HEK293 (cell line): ENCODE measurements around the gene TIMM44.

ENCODE experiments used
- CTCF ChIP-seq: fragments of 450-650 bp; formaldehyde crosslinking; IDR thresholded peaks from 2 replicates; pipeline ENCODE4 v1.5.1; 2016; ENCODE audit warnings: missing biosample characterization, missing genetic modification characterization
- HOXA7 ChIP-seq: sonication (generic); formaldehyde crosslinking; IDR thresholded peaks from 2 replicates; pipeline ENCODE4 v1.8.1; 2022; ENCODE audit warnings: missing genetic modification reagents, borderline replicate concordance
- MEIS1 ChIP-seq: sonication (generic); formaldehyde crosslinking; IDR thresholded peaks from 2 replicates; pipeline ENCODE4 v1.8.1; 2022; ENCODE audit warnings: missing genetic modification reagents, mild to moderate bottlenecking, borderline replicate concordance
- ZNF350 ChIP-seq: fragments of 450-650 bp; formaldehyde crosslinking; IDR thresholded peaks from 2 replicates; pipeline ENCODE4 v1.5.0; 2017; ENCODE audit warnings: missing biosample characterization, mild to moderate bottlenecking, missing genetic modification characterization
- ZNF776 ChIP-seq: fragments of 450-650 bp; formaldehyde crosslinking; IDR thresholded peaks from 2 replicates; pipeline ENCODE4 v1.5.0; 2017; ENCODE audit warnings: missing biosample characterization, missing genetic modification characterization, borderline replicate concordance
- ZNF777 ChIP-seq: fragments of 450-650 bp; formaldehyde crosslinking; IDR thresholded peaks from 2 replicates; pipeline ENCODE4 v1.5.1; 2017; ENCODE audit warnings: missing biosample characterization, missing genetic modification characterization, borderline replicate concordance

- no peak for TF ChIP-seq ZNF350 (tag by site-specific recombination)
- TF ChIP-seq CTCF = no peak
- no peak for TF ChIP-seq MEIS1 (CRISPR knock-in tag)
- no peak for TF ChIP-seq HOXA7 (CRISPR knock-in tag)
- no peak for TF ChIP-seq ZNF777 (tag by site-specific recombination)
- no peak for TF ChIP-seq ZNF776
Observed at GRCh38 chr19:7881910-7882309, 61.6 kb downstream of the TIMM44 start.
